ENCODE measurements around the gene TEX13D. TPM values are rescaled to one million over a fixed set of nuclear protein-coding genes. Genes with fewer than 3 reads are reported as not detected.

Gene TEX13D
- total RNA-seq, 1 donor from 2014 or later: not detected

DNA sequence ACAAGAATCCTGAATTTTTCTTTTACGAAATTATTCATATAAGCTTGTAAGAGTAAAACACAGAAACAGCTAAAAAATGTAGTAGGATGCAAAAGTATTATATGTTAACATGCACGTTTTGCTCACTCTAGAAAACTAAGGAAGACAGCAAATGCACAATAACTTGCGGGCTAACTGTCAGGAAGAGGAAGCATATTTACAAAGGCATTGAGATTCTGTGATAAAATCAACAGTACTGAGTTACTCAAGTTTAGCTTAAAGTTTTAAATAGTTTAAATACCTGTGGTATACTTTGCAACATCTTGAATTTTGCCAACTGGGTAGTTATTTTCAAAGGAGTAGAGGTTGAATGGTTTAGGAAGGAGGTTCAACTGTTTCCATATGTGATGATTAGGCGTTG, 50.9 kb downstream of the TEX13D start:
- no peaks in the 10 kb centered on the region for H3K9me3 ChIP-seq (ENCODE audit: control insufficient read depth in 3 of 3, low read length in 3 of 3)
- peaks cover 0 to 3% (median 0%) of the 10 kb centered on the region in 3 donors for H3K27me3 ChIP-seq (ENCODE audit: control insufficient read depth in 3 of 3, insufficient read depth in 3 of 3, low read length in 3 of 3)
- H3K4me3 ChIP-seq (ENCODE audit: low read length in 3 of 3): no peak overlapping the region
- H3K4me1 ChIP-seq (ENCODE audit: control insufficient read depth in 3 of 3, insufficient read depth in 3 of 3, low read length in 3 of 3): no peaks in the 10 kb centered on the region
- H3K9ac ChIP-seq (ENCODE audit: low read depth in 1 of 3, low read length in 3 of 3): no peak overlapping the region
- no peak overlapping the region for H3K27ac ChIP-seq (ENCODE audit: low read depth, low read length)
- no peaks in the 10 kb centered on the region for H3K36me3 ChIP-seq (ENCODE audit: control insufficient read depth in 3 of 3, insufficient read depth in 3 of 3, low read length in 3 of 3)

DNA sequence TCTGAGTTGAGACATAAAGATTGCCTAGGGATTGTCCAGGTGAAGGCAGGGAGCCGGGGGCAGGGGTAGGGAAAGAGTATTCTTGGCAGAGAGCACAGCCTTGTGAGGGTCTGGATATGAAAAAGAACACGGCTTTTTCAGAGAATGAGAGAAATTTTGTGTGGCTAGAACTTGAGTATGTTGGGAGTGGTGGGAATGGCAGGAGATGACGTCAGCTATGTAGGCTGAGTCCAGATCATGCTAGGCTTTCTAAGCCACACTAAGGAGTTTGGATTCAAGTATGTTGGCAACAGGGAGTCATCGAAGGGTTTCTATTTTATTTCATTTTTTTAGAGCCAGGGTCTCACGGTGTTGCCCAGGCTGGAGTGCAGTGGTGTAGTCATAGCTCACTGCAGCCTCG, 53.9 kb downstream of the TEX13D start:
- H3K36me3 ChIP-seq (ENCODE audit: control insufficient read depth in 3 of 3, insufficient read depth in 3 of 3, low read length in 3 of 3): no peaks in the 10 kb centered on the region
- no peaks in the 10 kb centered on the region for H3K4me1 ChIP-seq (ENCODE audit: control insufficient read depth in 3 of 3, insufficient read depth in 3 of 3, low read length in 3 of 3)
- no peaks in the 10 kb centered on the region for H3K9me3 ChIP-seq (ENCODE audit: control insufficient read depth in 3 of 3, low read length in 3 of 3)
- H3K4me3 ChIP-seq (ENCODE audit: low read length in 3 of 3): no peak overlapping the region
- H3K27ac ChIP-seq (ENCODE audit: low read depth, low read length): no peak overlapping the region
- H3K9ac ChIP-seq (ENCODE audit: low read depth in 1 of 3, low read length in 3 of 3): no peak overlapping the region
- peaks cover 0 to 3% (median 0%) of the 10 kb centered on the region in 3 donors for H3K27me3 ChIP-seq (ENCODE audit: control insufficient read depth in 3 of 3, insufficient read depth in 3 of 3, low read length in 3 of 3)

Small RNAs within 50 kb of the gene (small RNA-seq; reads per million reads assigned to genes)
- gene AL022718.1: not detected

Other genes with a start within 250 kb of the TEX13D start
- 1.0 TPM for gene SH2D1A, start 13.9 kb downstream of the TEX13D start, total RNA-seq

Measured in skeletal muscle tissue (tissue), 5 donors.